ENCODE measurements around the gene POLG.

POLG gene

DNA sequence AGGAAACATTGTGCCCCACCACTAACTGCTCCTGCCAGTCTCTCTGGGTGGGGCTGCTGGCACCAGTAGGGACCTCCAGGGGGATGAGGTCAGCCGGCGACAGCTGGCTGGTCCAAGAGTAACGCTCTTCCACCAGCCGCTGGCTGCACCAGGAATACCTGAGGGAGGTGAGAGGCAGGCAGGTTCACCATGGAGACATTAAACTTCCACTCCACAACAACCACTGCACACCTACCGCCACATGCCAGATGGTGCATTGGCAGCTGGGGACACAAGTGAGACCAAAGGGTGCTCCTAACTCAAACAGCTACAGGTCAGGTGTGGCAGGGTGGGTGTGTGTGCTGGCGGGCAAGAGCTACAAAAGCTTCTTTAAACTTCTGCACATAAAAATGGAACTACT lies 4.5 kb downstream of the POLG start:
- Histone ChIP-seq H3K27ac (ENCODE audit: low read depth, low read length) (no peak overlapping the region), H3K4me1 (ENCODE audit: control insufficient read depth, insufficient read depth, low read length) (peaks cover 15% of the 10 kb centered on the region; the same call in 1 of the 2 replicates), H3K9ac (ENCODE audit: low read depth, low read length) (no peak overlapping the region), H3K4me3 (ENCODE audit: low read depth, low read length) (no peak overlapping the region), H3K9me3 (ENCODE audit: control insufficient read depth, insufficient read depth, low read length) (no peaks in the 10 kb centered on the region), H3K27me3 (ENCODE audit: control insufficient read depth, insufficient read depth, low read length) (no peaks in the 10 kb centered on the region), H3K36me3 (ENCODE audit: control insufficient read depth, insufficient read depth, low read length) (peaks cover 80% of the 10 kb centered on the region)

DNA sequence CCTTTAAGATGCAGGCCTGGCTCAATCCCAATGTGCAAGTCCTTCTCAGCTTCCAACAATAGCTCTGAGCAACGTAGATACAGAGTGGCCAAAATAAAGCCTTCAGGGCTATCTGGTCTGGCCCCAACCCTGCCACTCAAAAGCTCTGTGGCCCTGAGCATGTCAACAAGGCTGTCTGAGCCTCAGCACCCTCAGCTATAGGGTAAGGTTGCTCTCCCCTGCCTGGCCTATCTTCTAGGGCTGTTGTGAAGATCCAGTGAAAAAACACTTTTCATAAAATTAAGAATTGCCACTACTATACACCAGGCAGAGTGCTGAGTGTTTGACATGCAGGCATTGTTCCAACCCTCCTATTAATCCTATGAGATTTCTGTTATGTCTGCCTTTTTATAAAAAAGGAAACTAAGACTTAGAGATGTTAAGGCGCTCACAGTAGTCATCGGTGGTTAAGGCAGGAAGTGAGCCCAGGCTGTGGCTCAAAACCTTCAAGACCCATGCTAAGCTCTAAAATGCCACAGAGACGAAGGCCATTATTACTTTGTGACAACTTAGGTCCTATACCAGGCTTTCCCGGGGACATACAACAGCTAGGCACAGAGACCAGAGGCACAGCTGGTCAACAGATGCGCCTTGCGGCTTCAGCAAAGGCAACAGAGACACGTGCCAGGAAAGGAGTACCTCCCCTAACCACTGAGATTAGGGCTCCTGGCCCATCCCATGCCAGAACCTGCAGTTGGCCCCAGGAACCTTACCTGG lies 5.1 kb downstream of the POLG start:
- Histone ChIP-seq H3K4me1 (ENCODE audit: control insufficient read depth, insufficient read depth, low read length) (peaks cover 15% of the 10 kb centered on the region; the same call in 1 of the 2 replicates), H3K9ac (ENCODE audit: low read depth, low read length) (no peak overlapping the region), H3K27ac (ENCODE audit: low read depth, low read length) (no peak overlapping the region), H3K36me3 (ENCODE audit: control insufficient read depth, insufficient read depth, low read length) (peaks cover 87% of the 10 kb centered on the region), H3K4me3 (ENCODE audit: low read depth, low read length) (no peak overlapping the region), H3K27me3 (ENCODE audit: control insufficient read depth, insufficient read depth, low read length) (no peaks in the 10 kb centered on the region), H3K9me3 (ENCODE audit: control insufficient read depth, insufficient read depth, low read length) (no peaks in the 10 kb centered on the region)

GRCh38 chr15:89328398-89329254 lies 6.0 kb downstream of the POLG start:
- Histone ChIP-seq H3K27ac (ENCODE audit: low read depth, low read length) (no peak overlapping the region), H3K4me1 (ENCODE audit: control insufficient read depth, insufficient read depth, low read length) (peaks cover 12% of the 10 kb centered on the region; the same call in 1 of the 2 replicates), H3K27me3 (ENCODE audit: control insufficient read depth, insufficient read depth, low read length) (no peaks in the 10 kb centered on the region), H3K9me3 (ENCODE audit: control insufficient read depth, insufficient read depth, low read length) (no peaks in the 10 kb centered on the region), H3K4me3 (ENCODE audit: low read depth, low read length) (no peak overlapping the region), H3K36me3 (ENCODE audit: control insufficient read depth, insufficient read depth, low read length) (peaks cover 95% of the 10 kb centered on the region), H3K9ac (ENCODE audit: low read depth, low read length) (no peak overlapping the region)

DNA sequence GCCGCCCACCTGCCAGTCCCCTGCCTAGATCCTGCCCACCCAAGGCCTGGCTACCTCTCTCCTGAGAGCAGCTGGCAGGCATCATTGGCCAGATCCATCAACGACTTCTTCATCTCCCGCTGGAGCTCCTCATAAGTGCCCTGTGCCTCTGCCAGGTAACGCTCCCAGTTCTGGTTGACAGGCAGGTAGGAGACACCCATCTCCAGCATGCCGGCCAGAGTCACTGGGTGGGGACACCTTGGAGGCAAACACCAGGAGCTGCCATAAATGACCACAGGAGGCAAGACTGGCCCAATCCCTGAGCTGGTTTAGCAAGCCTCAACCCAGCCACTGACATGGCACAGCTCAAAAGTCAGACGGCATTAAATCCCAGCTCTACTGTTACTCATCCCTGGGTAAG lies 7.5 kb downstream of the POLG start:
- Histone ChIP-seq H3K27me3 (ENCODE audit: control insufficient read depth, insufficient read depth, low read length) (no peaks in the 10 kb centered on the region), H3K4me3 (ENCODE audit: low read depth, low read length) (no peak overlapping the region), H3K36me3 (ENCODE audit: control insufficient read depth, insufficient read depth, low read length) (peaks cover 100% of the 10 kb centered on the region), H3K9me3 (ENCODE audit: control insufficient read depth, insufficient read depth, low read length) (no peaks in the 10 kb centered on the region), H3K4me1 (ENCODE audit: control insufficient read depth, insufficient read depth, low read length) (peaks cover 9% of the 10 kb centered on the region; the same call in 1 of the 2 replicates), H3K27ac (ENCODE audit: low read depth, low read length) (no peak overlapping the region), H3K9ac (ENCODE audit: low read depth, low read length) (no peak overlapping the region)

DNA sequence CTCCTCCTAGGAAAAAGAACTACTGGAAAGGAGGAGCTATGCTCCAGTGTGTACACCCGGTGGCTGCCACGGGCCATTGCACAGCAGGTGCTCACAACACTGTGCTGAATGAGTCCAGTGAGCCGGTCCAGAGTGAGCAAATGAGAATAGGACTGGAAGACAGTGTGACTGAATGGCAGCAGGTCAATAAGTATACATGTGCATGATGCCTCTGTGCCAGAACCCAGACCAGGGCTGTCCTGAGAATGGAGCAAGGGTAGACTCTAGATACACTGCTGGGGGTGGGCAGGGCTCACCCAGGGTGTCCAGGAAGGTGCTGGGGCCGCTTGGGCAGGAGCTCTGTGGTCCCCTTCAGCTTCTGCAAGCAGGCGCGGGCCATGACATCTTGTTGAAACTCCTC lies 8.3 kb downstream of the POLG start:
- H3K27ac ChIP-seq (ENCODE audit: low read depth, low read length), result no peak overlapping the region

GRCh38 chr15:89325039-89325803 lies 9.4 kb downstream of the POLG start:
- Histone ChIP-seq H3K27ac (ENCODE audit: low read depth, low read length) (no peak overlapping the region), H3K4me1 (ENCODE audit: control insufficient read depth, insufficient read depth, low read length) (no peaks in the 10 kb centered on the region), H3K4me3 (ENCODE audit: low read depth, low read length) (no peak overlapping the region), H3K36me3 (ENCODE audit: control insufficient read depth, insufficient read depth, low read length) (peaks cover 100% of the 10 kb centered on the region), H3K27me3 (ENCODE audit: control insufficient read depth, insufficient read depth, low read length) (no peaks in the 10 kb centered on the region), H3K9me3 (ENCODE audit: control insufficient read depth, insufficient read depth, low read length) (no peaks in the 10 kb centered on the region), H3K9ac (ENCODE audit: low read depth, low read length) (no peak overlapping the region)

More for the DNA sequence above, 8.3 kb downstream of the POLG start:
- H3K9me3 ChIP-seq (ENCODE audit: control insufficient read depth, insufficient read depth, low read length), result no peaks in the 10 kb centered on the region
- H3K27me3 ChIP-seq (ENCODE audit: control insufficient read depth, insufficient read depth, low read length), result no peaks in the 10 kb centered on the region
- peaks cover 100% of the 10 kb centered on the region for H3K36me3 ChIP-seq (ENCODE audit: control insufficient read depth, insufficient read depth, low read length)
- H3K9ac ChIP-seq (ENCODE audit: low read depth, low read length), result no peak overlapping the region
- peaks cover 2% of the 10 kb centered on the region; the same call in 1 of the 2 replicates for H3K4me1 ChIP-seq (ENCODE audit: control insufficient read depth, insufficient read depth, low read length)
- no peak overlapping the region for H3K4me3 ChIP-seq (ENCODE audit: low read depth, low read length)

- Histone ChIP-seq H3K27ac (ENCODE audit: low read depth, low read length) (no peak overlapping the region), H3K9ac (ENCODE audit: low read depth, low read length) (no peak overlapping the region), H3K36me3 (ENCODE audit: control insufficient read depth, insufficient read depth, low read length) (peaks cover 100% of the 10 kb centered on the region), H3K4me3 (ENCODE audit: low read depth, low read length) (no peak overlapping the region), H3K27me3 (ENCODE audit: control insufficient read depth, insufficient read depth, low read length) (no peaks in the 10 kb centered on the region), H3K9me3 (ENCODE audit: control insufficient read depth, insufficient read depth, low read length) (no peaks in the 10 kb centered on the region), H3K4me1 (ENCODE audit: control insufficient read depth, insufficient read depth, low read length) (no peaks in the 10 kb centered on the region)
Measured at GRCh38 chr15:89323825-89324224, 10.8 kb downstream of the POLG start.

GRCh38 chr15:89322822-89323221 lies 11.8 kb downstream of the POLG start:
- H3K4me1 ChIP-seq (ENCODE audit: control insufficient read depth, insufficient read depth, low read length), result no peaks in the 10 kb centered on the region
- no peaks in the 10 kb centered on the region for H3K9me3 ChIP-seq (ENCODE audit: control insufficient read depth, insufficient read depth, low read length)
- H3K36me3 ChIP-seq (ENCODE audit: control insufficient read depth, insufficient read depth, low read length), result peaks cover 100% of the 10 kb centered on the region
- no peaks in the 10 kb centered on the region for H3K27me3 ChIP-seq (ENCODE audit: control insufficient read depth, insufficient read depth, low read length)
- H3K4me3 ChIP-seq (ENCODE audit: low read depth, low read length), result no peak overlapping the region
- no peak overlapping the region for H3K27ac ChIP-seq (ENCODE audit: low read depth, low read length)
- H3K9ac ChIP-seq (ENCODE audit: low read depth, low read length), result no peak overlapping the region

DNA sequence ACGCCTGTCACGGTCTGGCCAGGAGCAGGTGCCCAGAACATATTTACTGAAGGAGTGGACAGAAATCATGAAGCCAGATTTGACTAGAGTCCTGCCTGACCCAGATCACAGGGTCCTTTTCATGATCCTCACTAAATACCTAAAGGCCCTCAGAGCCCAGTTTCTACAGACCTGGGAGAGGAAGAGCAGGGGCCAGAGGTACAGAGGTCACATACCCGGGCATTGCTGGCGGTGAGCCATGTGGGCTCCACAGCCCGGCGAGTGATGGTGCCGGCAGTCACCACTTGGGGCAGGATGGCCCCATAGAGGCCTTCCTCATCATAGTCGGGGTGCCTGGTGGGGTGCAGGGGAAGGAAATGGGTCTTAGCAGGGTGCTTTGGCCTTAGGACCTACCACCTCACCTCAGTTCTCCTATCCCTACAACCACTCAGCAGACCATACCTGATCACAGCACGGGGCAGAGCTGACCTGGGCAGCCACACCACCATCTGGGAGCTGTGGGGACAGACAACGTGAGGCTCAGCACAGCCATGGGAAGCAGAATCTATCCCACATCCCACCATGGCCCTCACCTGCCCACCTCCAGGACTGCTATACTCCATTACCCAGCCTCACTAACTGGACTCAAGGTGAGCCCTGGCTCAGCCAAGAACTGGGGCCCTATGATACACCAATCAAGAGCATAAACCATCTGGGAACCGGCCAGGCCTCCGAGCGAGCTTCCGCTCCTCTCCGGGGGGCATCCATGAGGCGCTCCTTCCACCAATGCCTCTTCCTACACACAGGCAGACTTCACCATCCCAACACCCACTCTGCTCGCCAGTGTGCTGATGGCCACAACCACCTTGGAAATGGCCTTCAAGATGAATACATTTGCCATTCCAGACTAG lies 12.9 kb downstream of the POLG start:
- no peaks in the 10 kb centered on the region for H3K4me1 ChIP-seq (ENCODE audit: control insufficient read depth, insufficient read depth, low read length)
- H3K9me3 ChIP-seq (ENCODE audit: control insufficient read depth, insufficient read depth, low read length), result no peaks in the 10 kb centered on the region
- H3K27ac ChIP-seq (ENCODE audit: low read depth, low read length), result no peak overlapping the region
- H3K4me3 ChIP-seq (ENCODE audit: low read depth, low read length), result no peak overlapping the region
- H3K36me3 ChIP-seq (ENCODE audit: control insufficient read depth, insufficient read depth, low read length), result peaks cover 100% of the 10 kb centered on the region
- H3K9ac ChIP-seq (ENCODE audit: low read depth, low read length), result no peak overlapping the region
- no peaks in the 10 kb centered on the region for H3K27me3 ChIP-seq (ENCODE audit: control insufficient read depth, insufficient read depth, low read length)

DNA sequence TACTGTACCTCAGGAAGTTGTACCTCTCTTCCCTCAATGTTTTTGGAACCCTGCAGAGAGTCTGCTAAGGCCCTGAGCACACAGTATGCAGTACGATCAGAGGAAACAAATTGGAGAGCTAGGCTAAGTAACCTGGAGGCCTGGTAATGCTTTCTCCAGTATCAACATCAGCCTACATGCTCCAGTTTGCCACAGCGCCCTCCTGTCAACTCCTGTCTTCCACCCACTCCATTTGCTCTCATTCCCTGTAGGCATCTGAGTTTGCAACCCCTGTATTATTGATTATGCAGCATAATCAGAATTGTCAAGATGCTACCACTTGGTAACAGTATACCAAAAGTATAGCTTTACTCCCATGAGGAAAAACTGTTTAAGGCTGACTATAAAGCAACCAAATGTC lies 14.4 kb downstream of the POLG start:
- no peaks in the 10 kb centered on the region for H3K27me3 ChIP-seq (ENCODE audit: control insufficient read depth, insufficient read depth, low read length)
- H3K36me3 ChIP-seq (ENCODE audit: control insufficient read depth, insufficient read depth, low read length), result peaks cover 100% of the 10 kb centered on the region
- H3K4me3 ChIP-seq (ENCODE audit: low read depth, low read length), result no peak overlapping the region
- no peak overlapping the region for H3K27ac ChIP-seq (ENCODE audit: low read depth, low read length)
- H3K9ac ChIP-seq (ENCODE audit: low read depth, low read length), result no peak overlapping the region
- no peaks in the 10 kb centered on the region for H3K4me1 ChIP-seq (ENCODE audit: control insufficient read depth, insufficient read depth, low read length)
- no peaks in the 10 kb centered on the region for H3K9me3 ChIP-seq (ENCODE audit: control insufficient read depth, insufficient read depth, low read length)
